Fibroblast of skin of scalp (primary cell): Measurements from ENCODE around the gene ELP5.

Experiments used
- DNase-seq: peaks from one replicate; pipeline ENCODE4 v3.0.0-alpha.2; 2013

Gene ELP5

GRCh38 chr17:7289256-7290032, 37.4 kb downstream of the ELP5 start:
- DNase-seq, result no peak

- no peak for DNase-seq
These were observed 38.2 kb downstream of the ELP5 start for GRCh38 chr17:7290166-7290565.

- DNase-seq, result no peak
These were observed 38.7 kb downstream of the ELP5 start for GRCh38 chr17:7290685-7291084.

GRCh38 chr17:7292194-7292593, 40.2 kb downstream of the ELP5 start:
- no peak for DNase-seq

GRCh38 chr17:7292729-7293128, 40.7 kb downstream of the ELP5 start:
- no peak for DNase-seq

GRCh38 chr17:7293159-7293558, 41.1 kb downstream of the ELP5 start:
- DNase-seq, result no peak

GRCh38 chr17:7293816-7294613, 42.0 kb downstream of the ELP5 start:
- no peak for DNase-seq

GRCh38 chr17:7294614-7295153, 42.7 kb downstream of the ELP5 start, which contains the start of gene YBX2:
YBX2 (minus strand) TSS chr17:7294639; CDS start chr17:7294500, 139 bp downstream.
- DNase-seq, result peak; percentile 24

- no peak for DNase-seq
These were observed 43.5 kb downstream of the ELP5 start for GRCh38 chr17:7295230-7296180.

GRCh38 chr17:7296189-7296861, 44.3 kb downstream of the ELP5 start:
- peak; percentile 76 for DNase-seq

- DNase-seq, result no peak
These were observed 52.2 kb downstream of the ELP5 start for GRCh38 chr17:7304179-7304578.

GRCh38 chr17:7306911-7307685, 55.1 kb downstream of the ELP5 start, which contains the start of gene EIF5A:
EIF5A (plus strand) TSS chr17:7307628; CDS start chr17:7309636, 2,008 bp downstream.
- DNase-seq, result peak; percentile 100

- peak; percentile 38 for DNase-seq
These were observed 55.9 kb downstream of the ELP5 start for GRCh38 chr17:7307686-7308624.

- DNase-seq, result peak; percentile 81
These were observed 56.8 kb downstream of the ELP5 start for GRCh38 chr17:7308625-7309433.
